Loucy (cell line): ENCODE measurements around the gene PLSCR4.

ENCODE experiments used
- H2AFZ ChIP-seq: fragments of 200-600 bp; sonication (generic); 2 replicates; pipeline ENCODE4 v1.6.0; 2016; ENCODE audit warnings: antibody characterized with exemption, mild to moderate bottlenecking, low read length, moderate library complexity
- H3F3A ChIP-seq: fragments of 200-600 bp; 2 replicates; pipeline ENCODE4 v1.6.0; 2016; ENCODE audit warnings: antibody characterized with exemption, low read depth, mild to moderate bottlenecking
- H3K27me3 ChIP-seq: fragments of 200-600 bp; sonication (generic); 2 replicates; pipeline ENCODE4 v1.6.1; 2014; ENCODE audit warnings: low read length, mild to moderate bottlenecking; ENCODE audit not compliant: insufficient read depth, poor library complexity, severe bottlenecking
- H3K36me3 ChIP-seq: fragments of 200-600 bp; sonication (generic); 2 replicates; pipeline ENCODE4 v1.6.1; 2016; ENCODE audit warnings: low read length; ENCODE audit not compliant: insufficient read depth
- H3K4me1 ChIP-seq: fragments of 200-600 bp; sonication (generic); 2 replicates; pipeline ENCODE4 v1.5.1; 2014; ENCODE audit warnings: low read length, mild to moderate bottlenecking; ENCODE audit not compliant: insufficient read depth, poor library complexity, severe bottlenecking
- H3K4me2 ChIP-seq: fragments of 200-600 bp; sonication (generic); 2 replicates; pipeline ENCODE4 v1.6.0; 2014; ENCODE audit warnings: antibody characterized with exemption, low read length, low read depth, mild to moderate bottlenecking; ENCODE audit not compliant: poor library complexity, severe bottlenecking
- H3K4me3 ChIP-seq: fragments of 200-600 bp; sonication (generic); 2 replicates; pipeline ENCODE4 v1.5.1; 2014; ENCODE audit warnings: low read length, mild to moderate bottlenecking, mixed read lengths; ENCODE audit not compliant: poor library complexity, severe bottlenecking
- H3K79me2 ChIP-seq: fragments of 200-600 bp; sonication (generic); 2 replicates; pipeline ENCODE4 v1.6.1; 2014; ENCODE audit warnings: low read length; ENCODE audit not compliant: insufficient read depth
- H3K9ac ChIP-seq: fragments of 200-600 bp; sonication (generic); 2 replicates; pipeline ENCODE4 v1.6.0; 2014; ENCODE audit warnings: mild to moderate bottlenecking, low read depth, low read length, moderate library complexity; ENCODE audit not compliant: poor library complexity, severe bottlenecking
- H3K9me2 ChIP-seq: fragments of 200-600 bp; sonication (generic); replicated peaks from 2 replicates; pipeline ENCODE4 v1.6.1; 2016; ENCODE audit warnings: low read depth, low read length, mixed read lengths
- H3K9me3 ChIP-seq: fragments of 200-600 bp; sonication (generic); 2 replicates; pipeline ENCODE4 v1.6.1; 2014; ENCODE audit warnings: mild to moderate bottlenecking, antibody characterized with exemption, low read length, low read depth; ENCODE audit not compliant: insufficient read depth
- H4K20me1 ChIP-seq: fragments of 200-600 bp; sonication (generic); 2 replicates; pipeline ENCODE4 v1.6.0; 2014; ENCODE audit warnings: antibody characterized with exemption, low read length, mild to moderate bottlenecking; ENCODE audit not compliant: insufficient read depth, poor library complexity, severe bottlenecking
- EZH2phosphoT487 ChIP-seq: fragments of 200-600 bp; IDR thresholded peaks from 2 replicates; pipeline ENCODE4 v1.6.1; 2018; ENCODE audit warnings: antibody characterized with exemption, mild to moderate bottlenecking, moderate library complexity, borderline replicate concordance
- TF ChIP-seq, protein P1 (sequence below): fragments of 200-600 bp; sonication (generic); conservative IDR thresholded peaks from 2 replicates; pipeline ENCODE4 v1.5.1; 2014; ENCODE audit warnings: mild to moderate bottlenecking, antibody characterized with exemption, low read length

Gene PLSCR4

DNA sequence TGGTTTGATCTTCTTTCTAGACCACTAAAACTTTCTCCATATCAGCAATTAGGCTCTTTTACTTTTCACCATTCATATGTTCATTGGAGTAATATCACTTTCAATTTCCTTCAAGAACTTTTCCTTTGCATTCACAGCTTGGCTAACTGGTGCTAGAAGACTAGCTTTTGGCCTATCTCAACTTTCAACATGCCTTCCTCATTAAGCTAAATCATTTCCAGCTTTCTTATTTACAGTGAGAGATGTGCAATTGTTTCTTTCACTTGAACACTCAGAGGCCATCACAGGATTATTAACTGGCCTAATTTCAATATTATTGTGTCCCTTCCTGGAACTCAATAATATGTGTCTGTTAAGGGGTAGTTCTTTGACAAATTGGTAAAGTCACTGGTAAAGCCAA lies 47.1 kb downstream of the PLSCR4 start:
- Histone ChIP-seq H2AFZ (no peak overlapping the region), H3F3A (no peaks in the 10 kb centered on the region), H3K9me3 (no peaks in the 10 kb centered on the region), H3K4me3 (no peak overlapping the region), H3K36me3 (no peaks in the 10 kb centered on the region), H3K4me2 (no peak overlapping the region), H4K20me1 (no peaks in the 10 kb centered on the region), H3K79me2 (no peaks in the 10 kb centered on the region), H3K4me1 (no peaks in the 10 kb centered on the region), H3K27me3 (no peaks in the 10 kb centered on the region), H3K9me2 (no peaks in the 10 kb centered on the region), H3K9ac (no peak overlapping the region)
- TF ChIP-seq, protein P1, sequence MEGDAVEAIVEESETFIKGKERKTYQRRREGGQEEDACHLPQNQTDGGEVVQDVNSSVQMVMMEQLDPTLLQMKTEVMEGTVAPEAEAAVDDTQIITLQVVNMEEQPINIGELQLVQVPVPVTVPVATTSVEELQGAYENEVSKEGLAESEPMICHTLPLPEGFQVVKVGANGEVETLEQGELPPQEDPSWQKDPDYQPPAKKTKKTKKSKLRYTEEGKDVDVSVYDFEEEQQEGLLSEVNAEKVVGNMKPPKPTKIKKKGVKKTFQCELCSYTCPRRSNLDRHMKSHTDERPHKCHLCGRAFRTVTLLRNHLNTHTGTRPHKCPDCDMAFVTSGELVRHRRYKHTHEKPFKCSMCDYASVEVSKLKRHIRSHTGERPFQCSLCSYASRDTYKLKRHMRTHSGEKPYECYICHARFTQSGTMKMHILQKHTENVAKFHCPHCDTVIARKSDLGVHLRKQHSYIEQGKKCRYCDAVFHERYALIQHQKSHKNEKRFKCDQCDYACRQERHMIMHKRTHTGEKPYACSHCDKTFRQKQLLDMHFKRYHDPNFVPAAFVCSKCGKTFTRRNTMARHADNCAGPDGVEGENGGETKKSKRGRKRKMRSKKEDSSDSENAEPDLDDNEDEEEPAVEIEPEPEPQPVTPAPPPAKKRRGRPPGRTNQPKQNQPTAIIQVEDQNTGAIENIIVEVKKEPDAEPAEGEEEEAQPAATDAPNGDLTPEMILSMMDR: no peak
- TF ChIP-seq EZH2phosphoT487: no peak

DNA sequence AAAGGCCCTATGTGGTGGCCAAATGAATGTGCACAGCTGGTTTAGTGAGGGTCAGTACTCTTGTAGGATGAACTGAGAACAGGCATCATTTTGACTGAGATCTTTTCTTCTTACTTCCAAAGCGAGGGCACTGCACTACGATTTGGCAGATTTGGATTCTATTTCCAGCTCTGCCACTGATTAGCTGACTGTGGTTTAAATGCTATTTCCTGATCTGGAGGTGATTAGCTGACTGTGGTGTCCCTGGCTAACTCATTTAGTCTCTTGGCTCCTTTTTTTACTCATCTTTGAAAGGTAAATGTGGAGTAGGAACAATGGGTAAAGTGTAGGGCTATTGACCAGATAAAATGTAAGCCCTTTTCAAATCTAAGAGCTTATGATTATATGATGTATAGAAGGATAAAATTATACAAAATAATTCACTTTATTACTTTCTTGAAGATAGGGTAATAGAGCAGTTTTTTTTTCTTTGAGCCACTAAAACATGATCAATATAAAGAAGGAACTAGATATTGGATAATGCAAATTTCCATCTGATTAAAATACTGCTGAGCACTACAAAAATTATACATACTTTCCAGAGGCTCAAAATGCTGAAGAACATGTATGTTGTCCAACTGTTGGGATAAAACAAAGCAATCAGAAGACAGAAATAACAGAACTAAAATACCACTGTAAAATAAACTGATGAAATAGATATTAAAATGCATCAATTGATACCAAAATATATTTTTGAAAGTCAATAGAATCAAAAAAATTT lies 50.3 kb downstream of the PLSCR4 start:
- TF ChIP-seq, protein P1: no peak
- TF ChIP-seq EZH2phosphoT487: no peak
- Histone ChIP-seq H3K36me3 (no peaks in the 10 kb centered on the region), H3K4me3 (no peak overlapping the region), H3K79me2 (no peaks in the 10 kb centered on the region), H4K20me1 (no peaks in the 10 kb centered on the region), H3K27me3 (no peaks in the 10 kb centered on the region), H3K4me1 (no peaks in the 10 kb centered on the region), H2AFZ (no peak overlapping the region), H3K4me2 (no peak overlapping the region), H3F3A (no peaks in the 10 kb centered on the region), H3K9me3 (no peaks in the 10 kb centered on the region), H3K9ac (no peak overlapping the region), H3K9me2 (no peaks in the 10 kb centered on the region)

DNA sequence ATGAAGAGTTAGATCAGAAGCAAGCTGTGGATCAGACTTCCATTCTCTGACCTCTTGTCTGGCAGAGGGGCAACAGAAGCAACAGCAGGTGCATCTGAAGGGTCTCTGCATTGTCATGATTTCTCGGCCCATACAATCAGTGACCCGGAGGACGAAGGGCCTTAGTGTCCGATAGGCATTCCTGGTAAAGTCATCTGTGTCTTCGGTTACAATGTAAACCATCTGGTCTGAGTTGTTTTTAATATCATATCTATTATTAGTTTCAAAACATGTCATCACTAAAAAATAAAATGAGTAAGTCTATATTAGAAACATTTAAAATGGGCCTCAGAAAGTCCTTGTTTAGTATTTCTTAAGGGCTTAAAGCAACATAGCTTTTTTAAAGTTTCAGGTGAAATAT lies 51.1 kb downstream of the PLSCR4 start:
- TF ChIP-seq EZH2phosphoT487: no peak
- TF ChIP-seq, protein P1: no peak
- Histone ChIP-seq H3K27me3 (no peaks in the 10 kb centered on the region), H3K9me3 (no peaks in the 10 kb centered on the region), H3K9ac (no peak overlapping the region), H3K4me2 (no peak overlapping the region), H3K36me3 (no peaks in the 10 kb centered on the region), H3K79me2 (no peaks in the 10 kb centered on the region), H2AFZ (no peak overlapping the region), H4K20me1 (no peaks in the 10 kb centered on the region), H3K4me3 (no peak overlapping the region), H3K4me1 (no peaks in the 10 kb centered on the region), H3F3A (no peaks in the 10 kb centered on the region), H3K9me2 (no peaks in the 10 kb centered on the region)
